Stimulated activated CD4-positive, alpha-beta T cell treated with anti-CD3 and anti-CD28 coated beads, TNF-alpha, amount 100 ng/mL, for 1 hour (primary cell): ENCODE data around the gene AOPEP.

Experiments used
- DNase-seq, 3 donors: peaks; one replicate each; pipeline ENCODE4 v3.0.0-alpha.2; 2020; ENCODE audit warnings: low read depth in 3 of 3, low spot score in 1 of 3

Gene AOPEP

GRCh38 chr9:94788570-94789105 is 62.1 kb downstream of the AOPEP start:
- no peak for DNase-seq

GRCh38 chr9:94791435-94791834 is 64.9 kb downstream of the AOPEP start:
- DNase-seq, result no peak

- DNase-seq, result no peak
These were observed 66.0 kb downstream of the AOPEP start for GRCh38 chr9:94792511-94792910.

- DNase-seq, result no peak
These were observed 68.1 kb downstream of the AOPEP start for GRCh38 chr9:94794476-94795167.

DNA sequence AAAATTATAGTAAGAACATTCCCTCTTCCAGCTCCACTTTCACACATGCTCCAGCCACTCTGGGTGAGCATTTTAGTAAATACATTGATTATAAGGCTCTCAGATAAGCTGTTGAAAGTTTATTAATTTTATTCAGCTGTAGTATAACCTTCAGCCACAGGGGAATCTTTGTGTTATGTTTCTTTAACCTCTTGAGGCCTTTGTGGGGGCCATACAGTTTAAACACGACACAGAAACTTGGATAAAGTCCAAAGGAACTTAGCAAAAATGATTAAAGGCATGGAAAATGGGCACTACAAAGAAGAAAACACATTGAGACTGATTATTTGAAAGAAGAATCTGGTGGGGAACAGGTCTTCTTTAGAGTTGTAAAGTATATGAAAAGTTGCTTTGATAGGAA is 70.2 kb downstream of the AOPEP start:
- no peak for DNase-seq

DNA sequence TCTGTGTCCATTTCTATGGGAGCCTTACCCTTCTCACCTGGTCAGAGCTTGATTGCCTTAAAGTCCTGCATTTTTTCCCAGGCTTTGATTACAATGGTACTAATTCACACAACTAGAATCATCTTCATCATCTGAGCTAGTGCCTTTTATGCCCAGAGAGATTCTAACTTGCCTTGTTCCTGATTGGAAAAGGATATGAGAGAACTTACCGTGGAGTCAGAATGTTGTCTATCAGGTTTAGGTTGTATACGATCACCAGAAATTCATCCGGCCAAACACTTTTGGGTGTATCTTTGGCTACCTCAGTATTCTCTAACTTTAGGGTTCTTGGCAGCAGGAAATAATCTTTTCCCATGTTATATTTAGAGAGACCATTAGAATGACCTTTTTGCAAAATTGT is 71.7 kb downstream of the AOPEP start:
- no peak for DNase-seq

- no peak for DNase-seq
These were observed 72.2 kb downstream of the AOPEP start for GRCh38 chr9:94798708-94799107.

DNA sequence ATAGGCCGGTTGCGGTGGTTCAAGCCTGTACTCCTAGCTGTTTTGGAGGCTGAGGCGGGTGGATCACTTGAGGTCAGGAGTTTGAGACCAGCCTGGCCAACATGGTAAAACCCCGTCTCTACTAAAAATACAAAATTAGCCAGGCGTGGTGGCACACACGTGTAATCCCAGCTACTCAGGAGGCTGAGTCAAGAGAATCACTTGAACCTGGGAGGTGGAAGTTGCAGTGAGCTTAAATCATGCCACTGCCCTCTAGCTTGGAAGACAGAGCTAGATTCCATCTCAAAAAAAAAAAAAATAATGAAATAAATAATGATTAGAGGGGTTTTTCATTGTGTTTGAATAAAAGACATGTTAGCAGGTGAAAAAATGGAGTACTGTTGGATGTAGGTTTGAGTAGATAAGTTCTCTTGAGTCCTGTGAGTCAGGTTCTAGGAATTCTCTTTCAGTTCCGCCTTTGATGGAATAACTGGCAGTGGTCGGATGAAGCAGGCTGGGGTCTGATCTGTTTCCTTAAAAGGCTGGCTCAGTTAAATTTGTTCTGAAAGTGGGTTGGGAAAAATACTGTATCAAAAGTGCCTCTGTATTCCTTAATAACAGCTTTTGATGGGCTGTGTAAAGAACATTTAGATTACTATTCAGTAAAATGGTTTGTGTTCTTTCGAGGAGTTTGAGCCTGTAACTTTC is 73.2 kb downstream of the AOPEP start:
- no peak for DNase-seq

DNA sequence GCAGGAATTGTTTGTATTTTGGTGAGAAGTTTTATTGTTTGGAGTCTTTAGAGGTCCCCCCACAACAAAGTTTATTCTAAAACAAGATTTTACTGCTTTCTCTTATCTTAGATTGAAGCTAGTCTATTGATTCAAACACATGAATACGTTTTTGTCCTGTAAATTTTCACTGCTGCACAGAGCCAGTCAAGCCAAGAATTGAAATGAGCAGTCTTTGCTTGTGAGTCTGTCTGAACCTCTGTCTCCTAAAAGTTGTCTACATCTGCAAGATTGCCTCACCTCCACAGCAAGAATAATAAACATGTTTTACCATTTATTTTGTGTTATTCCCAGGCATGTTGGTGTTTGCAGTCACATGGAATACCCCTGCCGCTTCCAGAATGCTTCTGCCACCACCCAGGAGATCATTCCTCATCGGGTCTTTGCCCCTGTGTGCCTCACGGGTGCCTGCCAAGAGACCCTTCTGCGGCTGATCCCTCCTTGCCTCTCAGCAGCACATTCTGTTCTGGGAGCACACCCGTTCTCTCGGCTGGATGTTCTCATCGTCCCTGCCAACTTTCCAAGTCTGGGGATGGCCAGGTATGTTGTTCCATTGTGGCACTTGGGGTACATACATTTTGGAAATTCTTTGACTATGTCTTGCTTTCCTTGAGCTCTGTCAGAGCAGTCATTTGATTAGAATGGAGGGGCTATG is 74.1 kb downstream of the AOPEP start:
- no peak for DNase-seq

GRCh38 chr9:94801234-94801633 is 74.7 kb downstream of the AOPEP start:
- DNase-seq, result no peak

DNA sequence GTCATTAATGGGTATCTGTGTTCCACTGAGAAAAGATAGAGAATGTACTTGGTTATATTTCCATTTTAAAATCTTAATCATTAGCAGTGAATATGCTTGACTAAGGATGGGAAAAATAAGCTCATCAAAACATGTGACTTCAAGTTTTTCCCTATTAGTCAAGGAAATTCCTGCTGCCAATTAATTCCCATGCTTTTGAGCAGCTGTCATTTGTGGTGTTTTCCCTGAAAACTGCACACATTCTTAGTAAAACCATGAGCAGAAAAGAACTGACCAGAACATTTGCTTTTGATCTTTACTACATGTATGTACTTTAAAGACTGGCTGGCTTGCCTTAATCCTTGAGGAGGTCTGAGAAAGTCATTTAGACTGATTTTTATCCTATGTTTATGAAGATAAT is 75.2 kb downstream of the AOPEP start:
- no peak for DNase-seq

GRCh38 chr9:94802251-94802650 is 75.8 kb downstream of the AOPEP start:
- DNase-seq, result no peak

DNA sequence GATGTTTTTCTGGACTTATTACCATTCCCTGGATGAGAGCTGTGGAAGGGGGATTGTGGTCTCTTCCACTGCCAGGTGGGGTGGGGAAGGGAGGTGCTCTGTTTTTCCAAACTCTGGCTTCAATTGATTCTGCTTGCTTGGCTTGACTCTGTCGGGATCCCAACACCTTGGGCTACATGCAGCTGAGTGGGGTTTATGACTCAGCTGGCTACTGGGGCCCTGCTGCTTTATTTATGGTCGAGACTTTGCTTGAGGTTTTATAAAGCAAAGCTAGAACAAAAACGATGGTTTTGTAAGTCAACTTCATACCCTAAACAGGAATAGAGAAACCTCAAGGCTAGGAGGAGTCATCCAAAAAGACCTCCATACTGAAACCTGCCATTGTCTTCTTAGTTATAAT is 76.3 kb downstream of the AOPEP start:
- DNase-seq, result no peak

DNA sequence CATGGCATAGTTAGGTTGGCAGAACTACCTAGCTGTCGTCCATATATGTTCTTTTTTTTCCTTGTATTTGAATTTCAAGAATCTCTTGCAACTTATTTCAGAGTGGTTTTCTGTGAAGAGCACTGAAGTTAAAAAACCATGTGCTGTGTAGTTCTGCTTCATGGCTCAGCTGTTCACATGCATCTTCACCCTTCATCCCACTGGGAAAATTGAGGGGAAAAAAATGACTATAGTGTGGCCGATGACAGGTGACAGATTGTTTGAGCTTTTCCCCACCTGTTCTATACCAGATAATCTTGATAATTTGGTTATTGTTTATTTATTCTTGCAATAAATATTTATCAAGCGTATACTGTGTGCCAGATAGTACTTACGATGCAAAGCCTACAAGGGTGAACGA is 77.8 kb downstream of the AOPEP start:
- no peak for DNase-seq

- no peak for DNase-seq
These were observed 78.6 kb downstream of the AOPEP start for GRCh38 chr9:94805051-94805489.

DNA sequence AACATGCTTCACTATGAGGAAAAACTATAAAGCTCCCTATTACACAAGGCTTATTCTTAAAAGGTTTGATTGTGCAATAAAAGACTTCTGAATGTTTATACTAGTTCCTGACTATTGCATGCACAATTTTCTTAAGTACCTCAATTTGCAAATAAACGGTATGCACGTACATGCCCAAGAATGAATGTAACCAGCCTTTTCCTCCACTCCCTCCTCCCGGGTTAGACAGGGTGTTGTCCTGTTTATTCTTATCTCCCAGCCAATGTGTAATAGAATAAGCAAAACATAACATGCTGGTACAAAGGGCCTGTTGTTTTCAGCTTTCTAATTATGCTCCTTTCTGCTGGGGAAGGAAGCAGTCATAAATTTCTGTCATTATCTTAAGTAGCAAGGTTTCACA is 79.1 kb downstream of the AOPEP start:
- DNase-seq, result no peak

DNA sequence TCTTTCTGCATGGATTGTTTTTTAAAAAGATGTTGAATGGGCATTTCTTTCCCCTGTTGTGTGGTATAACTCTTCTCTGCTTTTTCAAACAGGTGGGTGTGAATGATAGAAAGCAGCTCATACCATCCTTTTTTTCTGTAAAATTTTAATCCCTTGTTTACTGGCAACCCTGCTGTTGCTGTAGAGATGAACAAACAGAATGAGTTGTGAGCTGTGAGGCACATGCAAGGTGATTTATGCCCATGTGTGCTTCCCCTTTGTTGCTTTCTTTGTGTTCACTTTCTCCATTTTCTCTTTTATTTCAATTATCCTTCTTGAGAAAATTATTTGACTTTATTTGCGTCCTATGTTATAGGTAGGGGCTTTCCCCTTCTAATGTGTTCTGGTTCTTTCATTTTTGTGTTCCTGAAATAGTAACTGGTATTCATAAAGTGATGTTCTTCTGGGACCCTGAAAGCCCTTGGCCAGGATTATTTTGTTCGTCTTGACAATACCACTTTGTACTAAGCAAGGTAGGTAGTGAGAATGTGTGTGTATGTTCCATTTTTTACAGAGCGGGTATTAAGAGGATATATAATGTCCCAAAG is 79.9 kb downstream of the AOPEP start:
- DNase-seq, result no peak

DNA sequence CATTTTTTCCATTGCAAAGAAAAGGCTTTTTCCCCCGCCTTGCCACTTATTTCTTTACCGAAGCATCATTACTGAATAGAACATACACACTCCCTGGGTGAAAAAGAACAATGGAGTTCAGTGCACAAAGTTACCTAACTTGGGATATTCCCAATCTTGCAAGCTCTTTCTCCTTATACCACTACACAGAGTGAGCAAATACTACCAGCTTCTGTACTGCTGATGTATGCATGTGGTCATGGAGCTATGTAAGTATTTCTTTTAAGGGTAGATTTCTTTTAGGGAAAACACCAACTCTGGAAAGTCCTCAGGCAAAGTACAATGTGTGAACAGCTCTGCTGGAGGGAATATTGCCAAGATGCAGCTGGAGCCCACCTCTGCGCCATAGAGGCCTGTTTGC is 81.1 kb downstream of the AOPEP start:
- DNase-seq, result no peak

- no peak for DNase-seq
These were observed 82.6 kb downstream of the AOPEP start for GRCh38 chr9:94808926-94809700.

GRCh38 chr9:94809778-94810177 is 83.3 kb downstream of the AOPEP start:
- DNase-seq, result no peak

GRCh38 chr9:94811074-94811473 is 84.6 kb downstream of the AOPEP start:
- no peak for DNase-seq
